T-helper 17 cell (primary cell): ENCODE data around the gene EBP. TPM values are rescaled to one million over a fixed set of nuclear protein-coding genes. Genes with fewer than 3 reads are reported as not detected.

ENCODE experiments used
- ATAC-seq: fragments of 150-1000 bp; cut with Tn5 transposase; 2 replicates; pipeline ENCODE4 v1.10.0; 2021; ENCODE audit warnings: mild to moderate bottlenecking, moderate library complexity
- DNase-seq, 3 donors: peaks; one replicate each; pipeline versions ENCODE4 v3.0.0 to v3.0.0-alpha.2; 2020 to 2021
- H3K9me3 ChIP-seq: one replicate; pipeline ENCODE4 v1.7.0; 2013; ENCODE audit warnings: low read length, mild to moderate bottlenecking; ENCODE audit not compliant: control insufficient read depth, poor library complexity, severe bottlenecking
- H3K27ac Mint-ChIP-seq: one replicate; pipeline ENCODE4 v1.8.0; 2022; ENCODE audit warnings: mild to moderate bottlenecking, moderate library complexity, mixed read lengths
- H3K27me3 Mint-ChIP-seq: one replicate; pipeline ENCODE4 v1.8.0; 2022; ENCODE audit warnings: mixed read lengths
- H3K36me3 Mint-ChIP-seq: one replicate; pipeline ENCODE4 v1.8.0; 2022; ENCODE audit warnings: low read depth, mixed read lengths
- H3K4me1 Mint-ChIP-seq: one replicate; pipeline ENCODE4 v1.8.0; 2022; ENCODE audit warnings: mild to moderate bottlenecking, mixed read lengths
- H3K4me3 Mint-ChIP-seq: one replicate; pipeline ENCODE4 v1.8.0; 2022; ENCODE audit warnings: mild to moderate bottlenecking, moderate library complexity, mixed read lengths
- total RNA-seq, 4 donors: library from RNA in 2 of 4; stranded (reverse) in 2 of 4; gene quantifications; one replicate each; pipeline ENCODE4 v1.2.3 and lab custom pipeline; 2022 to 2026

The EBP gene
- total RNA-seq, 2 donors from 2014 or later: 43.9 to 53.6 TPM

GRCh38 chrX:48505481-48505880 is 16.1 kb upstream of the EBP start:
- no peak for DNase-seq
- Mint-ChIP-seq H3K4me1 (peaks cover 6% of the 10 kb centered on the region), H3K27me3 (no peaks in the 10 kb centered on the region), H3K27ac (no peak overlapping the region), H3K4me3 (no peak overlapping the region), H3K36me3 (no peaks in the 10 kb centered on the region)
- no peak for ATAC-seq
- no peaks in the 10 kb centered on the region for H3K9me3 ChIP-seq

DNA sequence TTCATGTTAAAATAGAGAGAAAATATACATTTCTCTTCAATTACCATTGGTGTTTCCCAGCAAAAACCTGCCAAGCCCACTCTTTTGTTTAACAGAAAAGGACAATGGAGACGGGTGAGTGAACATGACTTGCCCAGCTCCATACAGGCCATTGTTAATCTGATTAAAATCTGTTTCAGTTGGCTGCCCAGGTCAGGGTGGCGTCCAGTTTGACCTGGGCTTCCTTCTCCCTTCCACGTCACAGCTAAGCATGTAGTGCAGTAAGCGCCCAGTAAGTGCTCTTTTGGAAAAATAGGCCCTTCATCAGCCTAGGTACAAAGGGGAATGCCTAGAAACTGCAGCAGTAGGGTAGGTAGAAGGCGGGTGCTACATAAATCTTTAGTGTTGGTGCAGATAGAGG is 14.4 kb upstream of the EBP start:
- Mint-ChIP-seq H3K27ac (no peak overlapping the region), H3K4me3 (no peak overlapping the region), H3K36me3 (no peaks in the 10 kb centered on the region), H3K27me3 (no peaks in the 10 kb centered on the region), H3K4me1 (peaks cover 15% of the 10 kb centered on the region)
- ATAC-seq (no peak), DNase-seq (no peak)
- H3K9me3 ChIP-seq: no peaks in the 10 kb centered on the region

DNA sequence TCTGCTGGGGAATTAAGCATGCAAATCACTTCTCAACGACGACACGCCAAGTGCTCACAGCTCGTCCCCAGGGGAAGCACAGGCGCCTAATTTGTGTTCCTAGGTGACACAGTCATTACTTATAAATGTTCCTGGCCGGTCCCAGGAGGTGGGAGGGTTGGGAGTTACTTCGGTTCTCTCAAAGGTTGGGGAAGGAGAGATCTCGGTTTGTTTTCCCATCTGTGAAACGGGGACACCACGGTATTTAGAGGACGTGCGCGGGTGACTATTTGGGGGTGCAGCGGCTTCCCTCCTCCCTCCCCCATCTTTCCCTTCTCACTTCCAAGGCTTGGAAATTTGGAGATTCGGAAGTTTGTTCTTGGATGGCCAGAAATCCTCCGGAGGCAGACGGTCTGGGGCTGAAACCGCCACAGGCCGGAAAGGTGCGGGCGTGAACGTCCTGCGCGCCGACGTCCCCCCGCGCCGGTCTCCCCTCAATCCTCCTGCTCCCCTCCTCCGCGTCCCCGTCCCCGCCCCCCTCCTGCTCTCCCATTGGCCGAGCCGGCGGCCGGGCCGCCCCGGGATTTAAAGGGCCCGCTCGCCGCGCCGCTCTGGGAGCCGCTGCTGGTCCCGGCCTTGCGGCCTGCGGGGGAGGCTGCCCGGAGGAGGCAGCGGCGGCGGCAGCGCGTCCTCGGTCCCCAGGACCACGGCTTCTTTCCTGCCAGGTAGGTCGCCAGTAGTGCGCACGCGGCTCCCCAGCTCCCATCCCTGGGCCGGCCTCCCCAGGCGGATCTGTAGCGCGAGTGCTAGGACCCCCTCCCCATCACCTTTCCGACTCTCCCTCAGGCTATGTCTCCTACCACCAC is 13.0 kb upstream of the EBP start, which contains the start of gene PORCN:
PORCN (plus strand) TSS at position 593 of the 845 bp plus-strand sequence. CDS start 829 bp downstream, outside the sequence.
- H3K9me3 ChIP-seq: no peaks in the 10 kb centered on the region
- DNase-seq (peak; percentile 52 to 69 (median 67)), ATAC-seq (peak; percentile 94)
- peak within 1 kb of the TSS; percentile 90 for H3K27ac Mint-ChIP-seq
- peak within 1 kb of the TSS; percentile 93 for H3K4me3 Mint-ChIP-seq
- no peaks in the 10 kb centered on the region for H3K36me3 Mint-ChIP-seq
- H3K27me3 Mint-ChIP-seq: no peaks in the 10 kb centered on the region
- peaks cover 15% of the 10 kb centered on the region for H3K4me1 Mint-ChIP-seq

- DNase-seq (no peak), ATAC-seq (peak; percentile 53)
- H3K9me3 ChIP-seq: no peaks in the 10 kb centered on the region
- H3K27me3 Mint-ChIP-seq: no peaks in the 10 kb centered on the region
- peak overlapping the region; percentile 90 for H3K27ac Mint-ChIP-seq
- H3K4me3 Mint-ChIP-seq: peak overlapping the region; percentile 93
- no peaks in the 10 kb centered on the region for H3K36me3 Mint-ChIP-seq
- H3K4me1 Mint-ChIP-seq: peaks cover 15% of the 10 kb centered on the region
Measured at GRCh38 chrX:48509245-48509590, 12.4 kb upstream of the EBP start.

GRCh38 chrX:48509619-48510018 is 12.0 kb upstream of the EBP start:
- no peak for ATAC-seq
- Mint-ChIP-seq H3K4me3 (peak overlapping the region; percentile 93), H3K36me3 (no peaks in the 10 kb centered on the region), H3K27ac (peak overlapping the region; percentile 90), H3K4me1 (peaks cover 15% of the 10 kb centered on the region), H3K27me3 (no peaks in the 10 kb centered on the region)
- DNase-seq: no peak
- H3K9me3 ChIP-seq: no peaks in the 10 kb centered on the region

- Mint-ChIP-seq H3K27me3 (no peaks in the 10 kb centered on the region), H3K36me3 (peaks cover 3% of the 10 kb centered on the region), H3K4me1 (peaks cover 18% of the 10 kb centered on the region), H3K4me3 (no peak overlapping the region), H3K27ac (no peak overlapping the region)
- ATAC-seq (no peak), DNase-seq (no peak)
- H3K9me3 ChIP-seq: no peaks in the 10 kb centered on the region
Measured at GRCh38 chrX:48511560-48511959, 10.0 kb upstream of the EBP start.

GRCh38 chrX:48512371-48512935 is 9.2 kb upstream of the EBP start:
- peaks cover 3% of the 10 kb centered on the region for H3K36me3 Mint-ChIP-seq
- DNase-seq (no peak), ATAC-seq (no peak)
- H3K4me3 Mint-ChIP-seq: peak overlapping the region; percentile 33
- H3K27me3 Mint-ChIP-seq: no peaks in the 10 kb centered on the region
- peaks cover 23% of the 10 kb centered on the region for H3K4me1 Mint-ChIP-seq
- H3K27ac Mint-ChIP-seq: no peak overlapping the region
- no peaks in the 10 kb centered on the region for H3K9me3 ChIP-seq

DNA sequence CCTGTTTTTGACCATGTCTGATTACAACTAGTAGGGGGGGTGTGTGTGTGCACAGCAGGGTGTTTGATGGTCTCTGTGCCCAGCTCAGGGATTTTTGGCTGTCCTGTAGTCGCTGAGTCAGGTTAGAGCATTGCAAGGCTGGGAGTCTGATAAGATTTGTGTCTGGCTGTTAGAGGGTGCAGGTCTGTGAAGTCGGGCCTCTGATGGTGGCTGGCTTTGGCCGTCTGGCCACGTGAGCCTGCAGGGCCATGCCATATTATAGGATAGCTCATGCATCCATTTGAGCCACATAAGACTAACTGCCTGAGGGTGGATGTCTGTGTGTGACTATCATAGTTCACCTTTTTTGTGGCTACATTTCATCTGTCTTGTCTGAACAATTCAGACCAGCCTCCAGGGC is 7.9 kb upstream of the EBP start:
- DNase-seq: no peak
- H3K4me3 Mint-ChIP-seq: no peak overlapping the region
- H3K4me1 Mint-ChIP-seq: peaks cover 23% of the 10 kb centered on the region
- peaks cover 3% of the 10 kb centered on the region for H3K36me3 Mint-ChIP-seq
- H3K27me3 Mint-ChIP-seq: no peaks in the 10 kb centered on the region
- no peak overlapping the region for H3K27ac Mint-ChIP-seq
- ATAC-seq: no peak
- no peaks in the 10 kb centered on the region for H3K9me3 ChIP-seq

GRCh38 chrX:48514126-48514806 is 7.3 kb upstream of the EBP start:
- no peaks in the 10 kb centered on the region for H3K27me3 Mint-ChIP-seq
- DNase-seq (no peak), ATAC-seq (no peak)
- H3K4me3 Mint-ChIP-seq: no peak overlapping the region
- no peaks in the 10 kb centered on the region for H3K9me3 ChIP-seq
- H3K36me3 Mint-ChIP-seq: peaks cover 3% of the 10 kb centered on the region
- H3K27ac Mint-ChIP-seq: no peak overlapping the region
- H3K4me1 Mint-ChIP-seq: peaks cover 24% of the 10 kb centered on the region

DNA sequence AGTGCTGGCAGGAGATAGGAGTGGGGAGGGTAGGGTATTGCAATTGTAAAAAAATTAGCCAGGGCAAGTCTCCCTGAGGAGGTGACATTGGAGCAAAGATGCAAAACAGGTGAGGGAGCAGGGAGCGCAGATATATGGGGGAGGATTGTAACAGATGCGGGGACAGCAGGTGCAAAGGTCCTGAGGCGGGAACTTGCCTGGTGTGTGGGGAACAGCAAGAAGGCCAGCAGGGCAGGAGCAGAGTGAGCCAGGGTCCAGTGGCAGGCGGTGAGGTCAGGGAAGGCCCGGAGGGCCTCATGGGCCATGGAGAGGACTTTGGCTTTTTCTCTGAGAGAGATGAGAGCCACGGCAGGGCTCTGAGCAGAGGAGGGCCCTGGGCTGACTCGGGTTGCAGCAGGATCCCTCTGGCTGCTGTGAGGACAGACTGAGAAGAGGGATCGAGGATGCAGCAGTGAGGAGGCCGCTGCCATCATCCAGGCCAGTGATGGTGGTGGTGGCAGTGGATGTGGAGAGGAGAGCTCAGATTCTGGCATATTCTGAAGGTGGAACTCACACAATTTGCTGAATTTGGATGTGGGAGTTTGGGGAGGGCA is 6.6 kb upstream of the EBP start:
- peaks cover 3% of the 10 kb centered on the region for H3K36me3 Mint-ChIP-seq
- H3K27me3 Mint-ChIP-seq: no peaks in the 10 kb centered on the region
- peaks cover 22% of the 10 kb centered on the region for H3K4me1 Mint-ChIP-seq

GRCh38 chrX:48515842-48516241 is 5.8 kb upstream of the EBP start:
- H3K27ac Mint-ChIP-seq: no peak overlapping the region
- ATAC-seq (no peak), DNase-seq (no peak)
- H3K9me3 ChIP-seq: no peaks in the 10 kb centered on the region
- no peak overlapping the region for H3K4me3 Mint-ChIP-seq
- H3K27me3 Mint-ChIP-seq: no peaks in the 10 kb centered on the region
- peaks cover 22% of the 10 kb centered on the region for H3K4me1 Mint-ChIP-seq
- H3K36me3 Mint-ChIP-seq: peaks cover 3% of the 10 kb centered on the region

More for the DNA sequence above, 6.6 kb upstream of the EBP start:
- DNase-seq: no peak
- ATAC-seq: no peak
- Mint-ChIP-seq H3K27ac (no peak overlapping the region), H3K4me3 (no peak overlapping the region)
- no peaks in the 10 kb centered on the region for H3K9me3 ChIP-seq

DNA sequence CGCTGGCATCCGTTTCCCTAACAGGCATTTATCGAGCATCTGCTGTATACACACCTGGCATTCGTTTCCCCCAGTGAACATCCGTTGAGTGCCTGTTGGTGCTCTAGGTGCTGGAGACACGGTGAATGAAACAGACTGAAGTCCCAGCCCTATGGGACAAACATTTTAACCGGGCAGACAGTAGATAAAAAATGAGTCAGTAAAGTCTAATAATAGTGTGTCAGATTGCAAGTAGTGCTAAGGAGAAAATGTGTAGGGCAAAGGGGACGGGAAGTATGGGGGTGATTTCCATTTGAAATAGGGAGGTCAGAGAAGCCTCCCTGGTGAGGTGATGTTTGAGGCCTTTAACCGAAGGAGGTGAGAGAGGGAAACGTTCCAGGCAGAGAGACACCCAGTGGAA is 5.3 kb upstream of the EBP start:
- DNase-seq: no peak
- no peak for ATAC-seq
- H3K4me1 Mint-ChIP-seq: peaks cover 24% of the 10 kb centered on the region
- no peak overlapping the region for H3K27ac Mint-ChIP-seq
- H3K4me3 Mint-ChIP-seq: no peak overlapping the region
- H3K36me3 Mint-ChIP-seq: peaks cover 3% of the 10 kb centered on the region
- H3K27me3 Mint-ChIP-seq: no peaks in the 10 kb centered on the region
- no peaks in the 10 kb centered on the region for H3K9me3 ChIP-seq

DNA sequence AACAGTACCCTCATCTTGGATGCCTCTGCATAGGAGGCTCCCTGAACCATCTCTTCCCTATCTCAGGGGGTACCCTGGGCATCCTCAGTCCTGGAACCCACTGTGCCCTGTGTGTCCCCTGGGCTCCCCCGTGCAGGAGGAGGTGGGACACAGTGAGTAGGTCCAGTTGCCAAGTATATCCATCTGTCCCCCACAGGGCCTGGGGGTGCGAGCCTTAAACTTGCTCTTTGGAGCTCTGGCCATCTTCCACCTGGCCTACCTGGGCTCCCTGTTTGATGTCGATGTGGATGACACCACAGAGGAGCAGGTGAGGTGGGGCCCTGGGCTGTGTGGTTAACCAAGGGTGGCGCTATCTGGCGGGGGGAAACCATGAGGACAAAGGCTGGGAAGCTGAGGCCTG is 4.6 kb upstream of the EBP start:
- no peak for ATAC-seq
- no peak overlapping the region for H3K4me3 Mint-ChIP-seq
- no peaks in the 10 kb centered on the region for H3K27me3 Mint-ChIP-seq
- H3K36me3 Mint-ChIP-seq: peaks cover 3% of the 10 kb centered on the region
- H3K9me3 ChIP-seq: no peaks in the 10 kb centered on the region
- no peak overlapping the region for H3K27ac Mint-ChIP-seq
- H3K4me1 Mint-ChIP-seq: peaks cover 23% of the 10 kb centered on the region
- no peak for DNase-seq
